Endothelial cell of umbilical vein (primary cell): ENCODE results near the gene CROCC2.

Source experiments
- CTCF ChIP-seq, 2 donors: IDR thresholded peaks; 1 replicate in 1 of 2; 2 replicates in 1 of 2; pipeline ENCODE4 v1.5.1; 2011; ENCODE audit warnings: low read length in 2 of 2, mild to moderate bottlenecking in 2 of 2, moderate library complexity in 2 of 2, control low read depth in 1 of 2, inconsistent platforms in 1 of 2, low read depth in 1 of 2; ENCODE audit not compliant: insufficient read depth in 1 of 2; ENCODE audit errors: extremely low read depth in 1 of 2
- EZH2 ChIP-seq: IDR thresholded peaks from 2 replicates; pipeline ENCODE4 v1.6.1; 2012; ENCODE audit warnings: borderline replicate concordance, low read depth, mild to moderate bottlenecking, moderate library complexity, low read length, inconsistent platforms; ENCODE audit not compliant: severe bottlenecking
- GATA2 ChIP-seq: IDR thresholded peaks from 2 replicates; pipeline ENCODE4 v1.7.0; 2011; ENCODE audit warnings: low read depth, mild to moderate bottlenecking, moderate library complexity, mixed read lengths, low read length; ENCODE audit not compliant: insufficient read length, insufficient read depth
- MYC ChIP-seq: IDR thresholded peaks from one replicate; pipeline ENCODE4 v1.6.1; 2011; ENCODE audit warnings: mild to moderate bottlenecking, low read depth, low read length

- no peak for TF ChIP-seq CTCF (IDR thresholded peaks at IDR 0.05; ENCODE audit: extremely low read depth in 1 of 2, insufficient read depth in 1 of 2, low read depth in 1 of 2, low read length in 2 of 2)
- TF ChIP-seq EZH2: no peak
- TF ChIP-seq GATA2: no peak
- TF ChIP-seq MYC: no peak
Measured at GRCh38 chr2:240998995-240999791, 93.1 kb downstream of the CROCC2 start.
